Adrenal gland (tissue), 19 donors: ENCODE results near the gene ZFR2. TPM values are rescaled to one million over a fixed set of nuclear protein-coding genes. Genes with fewer than 3 reads are reported as not detected.

Source experiments
- DNase-seq, 7 donors: peaks; one replicate each; pipeline ENCODE4 v3.0.0-alpha.2; 2019 to 2020
- H3K27ac ChIP-seq, 5 donors: fragments of 200-600 bp; sonication (generic) in 4 of 5; 1 replicate in 3 of 5; 2 replicates in 2 of 5; pipeline versions ENCODE4 v1.5.1 to v1.8.0; 2016 to 2020; ENCODE audit warnings: mild to moderate bottlenecking in 1 of 5
- H3K27me3 ChIP-seq: fragments of 200-600 bp; 2 replicates; pipeline ENCODE4 v1.8.0; 2021
- H3K36me3 ChIP-seq, 2 donors: fragments of 200-600 bp; replicated peaks in 1 of 2; 1 replicate in 1 of 2; 2 replicates in 1 of 2; pipeline versions ENCODE4 v1.5.1 to v1.8.0; 2018 to 2022
- H3K4me1 ChIP-seq, 2 donors: fragments of 200-600 bp; replicated peaks in 1 of 2; 1 replicate in 1 of 2; 2 replicates in 1 of 2; pipeline versions ENCODE4 v1.5.1 to v1.8.0; 2018 to 2021
- H3K4me3 ChIP-seq, 4 donors: fragments of 200-600 bp; sonication (generic) in 3 of 4; one replicate each; pipeline ENCODE4 v1.5.1; 2016 to 2018
- H3K9me3 ChIP-seq, 3 donors: fragments of 200-600 bp; sonication (generic) in 1 of 3; replicated peaks in 1 of 3; 1 replicate in 2 of 3; 2 replicates in 1 of 3; pipeline versions ENCODE4 v1.5.1 to v1.8.0; 2016 to 2021
- POLR2A ChIP-seq, 2 donors: fragments of 450-650 bp; IDR thresholded peaks; one replicate each; pipeline ENCODE4 v1.6.1; 2017; ENCODE audit warnings: antibody characterized with exemption in 2 of 2, mild to moderate bottlenecking in 2 of 2, moderate library complexity in 1 of 2
- WGBS, 4 donors: extraction: QIAGEN DNeasy Blood & Tissue Kit in 2 of 4; methylation state at CpG; one replicate each; pipeline versions ENCODE4 v1.1.5 to v1.1.7; 2013 to 2017; 5-methylcytosine and 5-hydroxymethylcytosine counted together
- intact Hi-C, 2 donors: fragments of 100-400 bp; cut with DNase I; formaldehyde crosslinking; loops; one replicate each; pipeline versions ENCODE4 v1.14.1 to v1.15.0; 2022 to 2023
- long read RNA-seq, 10 donors: library from polyadenylated mRNA in 3 of 10; unstranded in 2 of 10; stranded (forward) in 1 of 10; transcript quantifications; one replicate each; pipeline ENCODE4 v2.0.0 and lab custom pipeline, GENCODE V29; 2021 to 2026
- polyA plus RNA-seq, 3 donors: library from polyadenylated mRNA; stranded (reverse); fragments of 200-250 nt in 2 of 3; fragments of 350-450 nt in 1 of 3; fragmentation: Illumina TruSeq in 1 of 3; extraction: RNeasy Lipid Tissue Mini Kit (QIAGEN cat#74804) in 1 of 3; gene quantifications; one replicate each; pipeline ENCODE4 v1.2.3, GENCODE V29; 2013 to 2014
- total RNA-seq, 9 donors: library from RNA; depleted of rRNA in 4 of 9; stranded (reverse); fragments of >200 nt in 4 of 9; fragments of 120-200 nt in 1 of 9; fragmentation: NEBNext Ultra II Directional in 1 of 9; extraction: Animal tissue kit (Norgen Biotek cat#: 25700) in 1 of 9; gene quantifications; one replicate each; pipeline versions ENCODE4 v1.1.0 to v1.2.4, GENCODE V29; 2013 to 2023
- TF ChIP-seq, protein P1 (sequence below), 6 experiments: fragments of 450-650 bp in 4 of 6; fragments of 200-600 bp in 2 of 6; sonication (generic) in 1 of 6; IDR thresholded peaks; 1 replicate in 5 of 6; 2 replicates in 1 of 6; pipeline versions ENCODE4 v1.5.1 to v1.8.0; 2016 to 2021; ENCODE audit warnings: antibody characterized with exemption in 6 of 6, mild to moderate bottlenecking in 2 of 6, moderate library complexity in 1 of 6
- donor health status: healthy with polysubstance abuse.
- donor health status: Bipolar disorder and iron deficiency.
- donor health status: DM: yes; HTN: yes; CAD: no.
- donor health status: DM: no; HTN: no; CAD: no.
- donor health status: DM: no; HTN: no; CAD: no.
- donor health status: DM: yes; HTN: yes; CAD: no.

The ZFR2 gene
- 1 to 10 TPM in 3 of 9 donors, under 1 TPM in 3, not detected in 3; 0.19 to 3.3 (median 1.2) TPM for total RNA-seq
- 10 to 100 TPM in 1 of 3 donors, 1 to 10 TPM in 1, under 1 TPM in 1; 0.90 to 13.2 (median 2.4) TPM for polyA plus RNA-seq
- long read RNA-seq, donor 1, result 0 reads
- long read RNA-seq, donor 2, result 0 reads
- long read RNA-seq, donor 3, result 0 reads
- long read RNA-seq, donor 4, result 0 reads
- long read RNA-seq, donor 5, result 0 reads
- long read RNA-seq, donor 6, partial matches to known transcripts, result 0 of 5 reads
- long read RNA-seq, donor 6, other reads (novel, unspliced or antisense), result 1 of 5 reads
- long read RNA-seq, donor 7, result 0 reads
- long read RNA-seq, donor 8, result 0 reads
- long read RNA-seq, donor 9, result 0 reads
- long read RNA-seq, donor 10, result 0 reads

- Histone ChIP-seq H3K27me3 (peaks cover 24% of the 10 kb centered on the region), H3K9me3 (no peaks in the 10 kb centered on the region), H3K4me3 (peak within 1 kb of the TSS in 1 of 4 donors; percentile 33), H3K36me3 (no peaks in the 10 kb centered on the region), H3K27ac (peak within 1 kb of the TSS in 1 of 5 donors; percentile 57), H3K4me1 (no peaks in the 10 kb centered on the region)
- WGBS, 4 donors, result 7 to 11% (median 10%) methylated on average over 10 to 62 of the region's 62 CpGs
- DNase-seq, result peak in 1 of 7 donors; percentile 63
- no peak for TF ChIP-seq POLR2A (IDR thresholded peaks at IDR 0.05)
- TF ChIP-seq, protein P1, sequence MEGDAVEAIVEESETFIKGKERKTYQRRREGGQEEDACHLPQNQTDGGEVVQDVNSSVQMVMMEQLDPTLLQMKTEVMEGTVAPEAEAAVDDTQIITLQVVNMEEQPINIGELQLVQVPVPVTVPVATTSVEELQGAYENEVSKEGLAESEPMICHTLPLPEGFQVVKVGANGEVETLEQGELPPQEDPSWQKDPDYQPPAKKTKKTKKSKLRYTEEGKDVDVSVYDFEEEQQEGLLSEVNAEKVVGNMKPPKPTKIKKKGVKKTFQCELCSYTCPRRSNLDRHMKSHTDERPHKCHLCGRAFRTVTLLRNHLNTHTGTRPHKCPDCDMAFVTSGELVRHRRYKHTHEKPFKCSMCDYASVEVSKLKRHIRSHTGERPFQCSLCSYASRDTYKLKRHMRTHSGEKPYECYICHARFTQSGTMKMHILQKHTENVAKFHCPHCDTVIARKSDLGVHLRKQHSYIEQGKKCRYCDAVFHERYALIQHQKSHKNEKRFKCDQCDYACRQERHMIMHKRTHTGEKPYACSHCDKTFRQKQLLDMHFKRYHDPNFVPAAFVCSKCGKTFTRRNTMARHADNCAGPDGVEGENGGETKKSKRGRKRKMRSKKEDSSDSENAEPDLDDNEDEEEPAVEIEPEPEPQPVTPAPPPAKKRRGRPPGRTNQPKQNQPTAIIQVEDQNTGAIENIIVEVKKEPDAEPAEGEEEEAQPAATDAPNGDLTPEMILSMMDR (IDR thresholded peaks at IDR 0.05), result no peak
- intact Hi-C loops, result no loop called here
These were observed at the start of gene ZFR2 for GRCh38 chr19:3868770-3869456. ZFR2 (minus strand) TSS chr19:3869038; CDS start chr19:3869017, 21 bp downstream.

- H3K27me3 ChIP-seq, result no peaks in the 10 kb centered on the region
- no peaks in the 10 kb centered on the region for H3K4me1 ChIP-seq
- 83 to 91% (median 88%) methylated on average over 5 of the region's 5 CpGs for WGBS, 4 donors
- intact Hi-C loops, result no loop called here
- DNase-seq, result no peak
- TF ChIP-seq POLR2A (IDR thresholded peaks at IDR 0.05), result no peak
- TF ChIP-seq, protein P1 (IDR thresholded peaks at IDR 0.05), result no peak
- no peaks in the 10 kb centered on the region for H3K9me3 ChIP-seq
- H3K27ac ChIP-seq, result no peak overlapping the region
- no peak overlapping the region for H3K4me3 ChIP-seq
- no peaks in the 10 kb centered on the region for H3K36me3 ChIP-seq
These were observed 47.2 kb upstream of the ZFR2 start for GRCh38 chr19:3916033-3916432.

GRCh38 chr19:3914199-3914598 lies 45.4 kb upstream of the ZFR2 start:
- Histone ChIP-seq H3K9me3 (peaks cover 0 to 4% (median 0%) of the 10 kb centered on the region in 3 donors), H3K27ac (no peak overlapping the region), H3K4me3 (no peak overlapping the region), H3K36me3 (no peaks in the 10 kb centered on the region), H3K4me1 (no peaks in the 10 kb centered on the region), H3K27me3 (no peaks in the 10 kb centered on the region)
- 71 to 85% (median 81%) methylated on average over 7 to 9 of the region's 9 CpGs for WGBS, 4 donors
- TF ChIP-seq, protein P1 (IDR thresholded peaks at IDR 0.05), result no peak
- TF ChIP-seq POLR2A (IDR thresholded peaks at IDR 0.05), result no peak
- intact Hi-C loops, result no loop called here
- DNase-seq, result no peak

DNA sequence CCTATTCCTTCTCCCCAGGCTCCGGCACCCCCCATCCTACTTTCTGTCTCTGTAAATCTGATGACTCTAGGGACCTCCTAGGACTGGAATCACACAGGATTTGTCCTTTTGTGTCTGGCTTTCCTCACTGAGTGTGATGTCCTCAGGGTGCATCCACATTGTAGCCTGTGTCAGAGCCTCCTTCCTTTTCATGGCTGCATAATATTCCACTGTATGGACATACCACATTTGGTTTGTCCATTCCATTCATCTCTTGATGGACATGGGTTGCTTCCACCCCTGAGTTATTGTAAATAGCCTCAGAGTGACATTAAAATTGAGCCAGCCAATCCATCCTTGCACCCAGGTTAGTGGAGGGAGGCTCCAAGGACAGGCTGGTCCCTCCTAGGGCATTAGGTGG lies 41.3 kb upstream of the ZFR2 start:
- no peak overlapping the region for H3K27ac ChIP-seq
- H3K36me3 ChIP-seq, result no peaks in the 10 kb centered on the region
- no peak for TF ChIP-seq POLR2A (IDR thresholded peaks at IDR 0.05)
- TF ChIP-seq, protein P1 (IDR thresholded peaks at IDR 0.05), result no peak
- intact Hi-C loops, result no loop called here
- 93 to 100% (median 97%) methylated on average over 1 of the region's 1 CpG for WGBS, 4 donors
- no peak for DNase-seq
- H3K4me3 ChIP-seq, result no peak overlapping the region
- H3K27me3 ChIP-seq, result no peaks in the 10 kb centered on the region
- no peaks in the 10 kb centered on the region for H3K4me1 ChIP-seq
- peaks cover 0 to 4% (median 0%) of the 10 kb centered on the region in 3 donors for H3K9me3 ChIP-seq
